ENCODE measurements around the gene KCNG2.

DNA sequence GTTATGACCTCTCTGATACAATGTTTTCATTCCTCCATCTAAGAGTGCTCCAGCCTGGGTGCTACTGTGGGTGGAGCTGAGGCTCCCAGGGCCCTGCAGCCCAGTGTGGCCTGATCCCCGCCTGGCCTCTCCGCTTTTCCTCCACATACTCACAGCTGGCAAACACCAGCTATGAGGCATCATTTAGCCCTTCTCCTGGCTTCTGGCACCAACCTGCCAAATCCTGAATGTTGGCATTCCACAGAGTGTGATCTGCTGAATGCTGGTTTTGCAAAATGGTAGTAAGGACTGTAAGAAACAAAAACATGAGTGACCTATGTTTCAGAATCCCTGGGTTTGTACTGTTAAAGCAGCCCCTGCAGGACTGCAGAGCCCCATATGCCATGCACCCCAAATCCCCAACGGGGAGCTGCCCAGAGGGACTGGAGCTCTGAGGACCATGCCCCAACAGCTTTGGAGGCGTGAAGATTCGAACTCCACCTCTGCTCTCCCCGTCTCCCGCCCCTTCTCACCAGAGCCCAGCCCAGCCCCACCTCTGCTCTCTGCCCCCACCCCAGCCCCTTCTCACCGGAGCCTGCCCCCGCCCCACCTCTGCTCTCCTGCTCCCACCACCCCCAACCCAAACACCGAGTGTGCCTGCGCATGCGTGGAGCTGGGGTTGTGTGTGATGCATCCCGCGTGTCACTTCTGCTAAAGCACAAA lies 149.5 kb downstream of the KCNG2 start:
- TF ChIP-seq, protein P1, sequence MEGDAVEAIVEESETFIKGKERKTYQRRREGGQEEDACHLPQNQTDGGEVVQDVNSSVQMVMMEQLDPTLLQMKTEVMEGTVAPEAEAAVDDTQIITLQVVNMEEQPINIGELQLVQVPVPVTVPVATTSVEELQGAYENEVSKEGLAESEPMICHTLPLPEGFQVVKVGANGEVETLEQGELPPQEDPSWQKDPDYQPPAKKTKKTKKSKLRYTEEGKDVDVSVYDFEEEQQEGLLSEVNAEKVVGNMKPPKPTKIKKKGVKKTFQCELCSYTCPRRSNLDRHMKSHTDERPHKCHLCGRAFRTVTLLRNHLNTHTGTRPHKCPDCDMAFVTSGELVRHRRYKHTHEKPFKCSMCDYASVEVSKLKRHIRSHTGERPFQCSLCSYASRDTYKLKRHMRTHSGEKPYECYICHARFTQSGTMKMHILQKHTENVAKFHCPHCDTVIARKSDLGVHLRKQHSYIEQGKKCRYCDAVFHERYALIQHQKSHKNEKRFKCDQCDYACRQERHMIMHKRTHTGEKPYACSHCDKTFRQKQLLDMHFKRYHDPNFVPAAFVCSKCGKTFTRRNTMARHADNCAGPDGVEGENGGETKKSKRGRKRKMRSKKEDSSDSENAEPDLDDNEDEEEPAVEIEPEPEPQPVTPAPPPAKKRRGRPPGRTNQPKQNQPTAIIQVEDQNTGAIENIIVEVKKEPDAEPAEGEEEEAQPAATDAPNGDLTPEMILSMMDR (conservative IDR thresholded peaks at IDR 0.05) = no peak
- TF ChIP-seq ZFX (IDR thresholded peaks at IDR 0.05) = no peak
